ENCODE results near the gene SCARF2.

- TF ChIP-seq CTCF (IDR thresholded peaks at IDR 0.05) (no peak), EP300 (IDR thresholded peaks at IDR 0.05) (no peak), POLR2AphosphoS5 (IDR thresholded peaks at IDR 0.05) (no peak)
Observed at GRCh38 chr22:20384171-20384570, 53.5 kb downstream of the SCARF2 start.

Data from suprapubic skin (tissue), 4 donors.